Keratinocyte (primary cell): ENCODE data around the gene POTEJ.
"Not testable (repeated sequence)": the region's sequence is repeated elsewhere in the genome, so short reads cannot be mapped to it uniquely, and the experiment has no call there.

Experiments used
- CTCF ChIP-seq, 3 experiments: IDR thresholded peaks in 1 of 3; conservative IDR thresholded peaks in 1 of 3; optimal IDR thresholded peaks in 1 of 3; 2 replicates in 2 of 3; 3 replicates in 1 of 3; pipeline versions ENCODE3 to v1.5.1; 2011; ENCODE audit warnings: low read length in 3 of 3, mild to moderate bottlenecking in 3 of 3, moderate library complexity in 2 of 3, control low read depth in 1 of 3, inconsistent platforms in 1 of 3; ENCODE audit not compliant: insufficient read depth in 2 of 3; ENCODE audit errors: extremely low read depth in 1 of 3
- EZH2 ChIP-seq: IDR thresholded peaks from one replicate; pipeline ENCODE4 v1.6.1; 2012; ENCODE audit warnings: inconsistent platforms, mild to moderate bottlenecking, low read length, moderate library complexity

GRCh38 chr2:130601648-130602302 lies 9.5 kb upstream of the POTEJ start:
- not testable (repeated sequence) for TF ChIP-seq EZH2; CTCF (optimal IDR thresholded peaks at IDR 0.05 in 1 of 3, IDR thresholded peaks at IDR 0.05 in 1 of 3, conservative IDR thresholded peaks at IDR 0.05 in 1 of 3; ENCODE audit: extremely low read depth in 1 of 3, insufficient read depth in 2 of 3, low read length in 3 of 3)
